Stimulated activated naive CD8-positive, alpha-beta T cell treated with anti-CD3 and anti-CD28 coated beads, Interleukin-15, amount 100 ng/mL, for 72 hours (primary cell): Measurements from ENCODE around the gene SOBP.

Source experiments
- ATAC-seq: fragments of 150-1000 bp; cut with Tn5 transposase; 2 replicates; pipeline ENCODE4 v1.10.0; 2021; ENCODE audit warnings: mild to moderate bottlenecking, moderate library complexity
- DNase-seq, 2 donors: peaks; one replicate each; pipeline ENCODE4 v3.0.0; 2021 to 2022
- H3K27ac Mint-ChIP-seq, 2 donors: one replicate each; pipeline ENCODE4 v1.8.0; 2022; ENCODE audit warnings: mild to moderate bottlenecking in 2 of 2, mixed read lengths in 2 of 2, moderate library complexity in 2 of 2
- H3K27me3 Mint-ChIP-seq: one replicate; pipeline ENCODE4 v1.8.0; 2022; ENCODE audit warnings: mixed read lengths
- H3K4me1 Mint-ChIP-seq: one replicate; pipeline ENCODE4 v1.8.0; 2022; ENCODE audit warnings: mild to moderate bottlenecking, mixed read lengths
- H3K4me3 Mint-ChIP-seq, 2 donors: one replicate each; pipeline ENCODE4 v1.8.0; 2022; ENCODE audit warnings: mild to moderate bottlenecking in 2 of 2, mixed read lengths in 2 of 2, moderate library complexity in 1 of 2
- H3K9me3 Mint-ChIP-seq, 2 donors: one replicate each; pipeline ENCODE4 v1.8.0; 2022; ENCODE audit warnings: mixed read lengths in 2 of 2

Gene SOBP

DNA sequence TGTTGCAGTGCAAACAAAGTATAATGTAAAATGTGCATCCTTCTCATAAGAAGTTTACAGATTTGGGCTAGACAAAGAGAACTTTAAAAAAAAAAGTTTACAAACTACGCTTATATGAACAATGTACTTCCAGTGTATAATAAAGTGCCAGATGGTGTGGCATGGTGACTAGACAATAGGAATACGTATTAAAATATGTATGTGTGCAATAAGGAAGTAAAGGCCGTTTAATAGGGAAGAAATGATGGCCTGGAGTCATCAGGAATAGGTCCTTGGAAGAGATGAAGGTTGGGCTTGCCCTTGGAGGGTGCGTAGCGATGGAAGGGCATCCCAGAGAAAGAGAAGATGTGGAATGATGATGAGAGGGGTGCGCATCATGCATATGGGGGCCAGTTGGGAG, 108.2 kb downstream of the SOBP start:
- no peak for ATAC-seq
- Mint-ChIP-seq H3K27ac (no peak overlapping the region), H3K27me3 (peaks cover 18% of the 10 kb centered on the region), H3K9me3 (no peaks in the 10 kb centered on the region), H3K4me3 (no peak overlapping the region), H3K4me1 (no peaks in the 10 kb centered on the region)
- no peak for DNase-seq

DNA sequence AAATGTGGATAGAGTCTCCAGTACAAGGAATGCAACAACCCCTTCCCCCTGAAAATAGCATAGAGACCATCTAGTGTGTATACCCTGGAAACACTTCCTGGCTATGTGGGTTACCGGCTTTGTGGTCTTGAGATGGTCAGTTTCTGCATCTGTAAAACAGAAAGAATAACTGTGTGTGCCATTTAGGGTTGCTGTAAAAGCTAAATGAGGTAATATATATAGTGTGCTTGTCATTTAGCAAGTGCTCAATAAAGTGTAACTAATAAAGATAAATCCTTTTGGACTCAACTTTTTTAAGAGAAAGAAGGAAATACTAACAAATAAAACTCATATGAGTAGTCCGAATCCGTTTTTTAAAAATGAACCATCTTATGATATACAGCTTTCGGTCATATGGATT, 109.1 kb downstream of the SOBP start:
- Mint-ChIP-seq H3K9me3 (no peaks in the 10 kb centered on the region), H3K27me3 (peaks cover 18% of the 10 kb centered on the region), H3K4me3 (no peak overlapping the region), H3K4me1 (no peaks in the 10 kb centered on the region), H3K27ac (no peak overlapping the region)
- ATAC-seq (no peak), DNase-seq (no peak)

DNA sequence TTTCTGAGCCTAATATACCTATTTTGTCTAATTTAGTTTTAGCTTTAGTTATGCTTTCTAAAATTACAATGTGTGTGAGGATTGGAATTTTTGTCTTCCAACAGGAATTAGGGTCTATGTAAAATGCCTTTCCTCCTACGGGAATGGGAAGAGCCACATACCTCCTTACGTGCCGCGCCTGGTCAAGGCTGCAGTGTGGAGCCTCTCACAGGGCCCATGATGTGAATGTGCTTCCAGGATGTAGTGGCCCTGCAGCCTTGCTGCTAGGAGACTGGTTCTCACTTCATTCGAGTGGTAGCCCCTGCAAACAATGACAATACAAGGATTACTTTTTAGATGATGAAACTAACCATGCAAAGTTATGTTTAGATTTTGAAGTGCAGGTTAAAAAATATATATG, 110.2 kb downstream of the SOBP start:
- peaks cover 18% of the 10 kb centered on the region for H3K27me3 Mint-ChIP-seq
- ATAC-seq (no peak), DNase-seq (no peak)
- no peaks in the 10 kb centered on the region for H3K9me3 Mint-ChIP-seq
- H3K27ac Mint-ChIP-seq: no peak overlapping the region
- H3K4me3 Mint-ChIP-seq: no peak overlapping the region
- no peaks in the 10 kb centered on the region for H3K4me1 Mint-ChIP-seq

DNA sequence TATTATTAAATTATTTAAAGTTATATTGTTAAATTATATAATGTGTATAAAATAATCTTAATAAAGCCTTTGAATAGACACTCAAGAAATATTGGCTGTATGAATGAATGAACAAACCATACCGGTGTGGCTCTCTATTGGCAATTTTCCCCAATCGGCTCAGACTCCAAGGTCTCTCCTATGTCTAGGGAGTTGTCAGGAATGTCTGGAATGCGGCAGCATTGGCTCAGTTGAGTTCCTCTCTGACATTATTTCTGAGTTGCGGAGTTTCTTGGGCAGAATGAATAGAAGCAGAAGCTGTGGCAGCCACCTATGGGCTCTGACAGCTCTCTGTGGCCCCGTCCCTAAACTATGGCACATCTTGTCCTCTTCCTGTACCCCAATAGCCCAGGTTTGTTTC, 111.0 kb downstream of the SOBP start:
- ATAC-seq: no peak
- Mint-ChIP-seq H3K27me3 (peaks cover 18% of the 10 kb centered on the region), H3K4me3 (no peak overlapping the region), H3K27ac (no peak overlapping the region), H3K4me1 (no peaks in the 10 kb centered on the region), H3K9me3 (no peaks in the 10 kb centered on the region)
- no peak for DNase-seq

DNA sequence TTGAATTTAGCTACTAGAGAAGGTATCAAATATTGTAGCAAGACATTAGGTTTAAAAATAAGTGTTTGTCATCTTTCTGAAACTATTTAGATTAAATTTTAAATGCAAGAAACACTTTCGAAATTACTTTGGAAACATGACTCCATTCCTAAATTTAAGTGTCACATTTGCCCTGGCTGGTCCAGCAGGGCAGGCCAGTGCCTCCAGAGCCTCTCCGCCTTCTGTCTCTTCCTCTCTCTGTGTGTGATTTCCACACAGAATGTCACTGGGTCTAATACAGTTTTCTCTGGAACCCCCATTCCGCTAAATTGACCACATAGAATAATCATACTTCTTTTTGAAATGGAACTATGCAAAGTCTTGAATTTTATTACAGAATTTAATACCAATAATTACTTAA, 111.5 kb downstream of the SOBP start:
- DNase-seq: no peak
- ATAC-seq: no peak
- Mint-ChIP-seq H3K27ac (no peak overlapping the region), H3K4me1 (no peaks in the 10 kb centered on the region), H3K4me3 (no peak overlapping the region), H3K9me3 (no peaks in the 10 kb centered on the region), H3K27me3 (peaks cover 18% of the 10 kb centered on the region)

- Mint-ChIP-seq H3K4me1 (no peaks in the 10 kb centered on the region), H3K27me3 (peaks cover 18% of the 10 kb centered on the region), H3K27ac (no peak overlapping the region), H3K4me3 (no peak overlapping the region), H3K9me3 (no peaks in the 10 kb centered on the region)
- DNase-seq (no peak), ATAC-seq (no peak)
Measured at GRCh38 chr6:107602321-107603005, 112.5 kb downstream of the SOBP start.

GRCh38 chr6:107603006-107603370, 113.1 kb downstream of the SOBP start:
- Mint-ChIP-seq H3K9me3 (no peaks in the 10 kb centered on the region), H3K4me1 (no peaks in the 10 kb centered on the region), H3K27me3 (peaks cover 15% of the 10 kb centered on the region), H3K4me3 (no peak overlapping the region), H3K27ac (no peak overlapping the region)
- ATAC-seq: no peak
- no peak for DNase-seq

DNA sequence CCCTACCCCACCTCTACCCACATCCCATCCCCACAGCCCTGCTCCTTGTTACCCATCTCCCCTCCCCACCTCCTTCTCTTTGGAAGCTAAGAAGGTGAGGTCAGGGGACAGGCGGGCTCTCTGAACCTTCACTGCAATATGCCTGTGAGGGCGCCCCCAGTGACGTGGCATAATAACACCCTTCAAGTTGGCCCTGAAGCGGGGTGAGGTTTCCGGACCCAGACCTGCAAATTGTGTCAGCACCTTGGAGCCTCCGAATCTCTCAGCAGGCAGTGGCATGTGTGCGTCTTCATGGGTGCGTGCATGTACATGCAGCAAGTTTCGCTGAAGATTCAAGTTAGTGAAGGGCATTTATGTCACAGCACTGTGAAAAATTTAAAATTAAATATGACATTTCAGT, 114.6 kb downstream of the SOBP start:
- H3K4me1 Mint-ChIP-seq: no peaks in the 10 kb centered on the region
- DNase-seq: no peak
- no peak for ATAC-seq
- H3K27ac Mint-ChIP-seq: no peak overlapping the region
- peaks cover 6% of the 10 kb centered on the region for H3K27me3 Mint-ChIP-seq
- no peaks in the 10 kb centered on the region for H3K9me3 Mint-ChIP-seq
- no peak overlapping the region for H3K4me3 Mint-ChIP-seq

GRCh38 chr6:107606407-107606806, 116.5 kb downstream of the SOBP start:
- peaks cover 6% of the 10 kb centered on the region for H3K27me3 Mint-ChIP-seq
- H3K9me3 Mint-ChIP-seq: no peaks in the 10 kb centered on the region
- no peak for DNase-seq
- H3K4me3 Mint-ChIP-seq: no peak overlapping the region
- no peaks in the 10 kb centered on the region for H3K4me1 Mint-ChIP-seq
- no peak for ATAC-seq
- no peak overlapping the region for H3K27ac Mint-ChIP-seq

DNA sequence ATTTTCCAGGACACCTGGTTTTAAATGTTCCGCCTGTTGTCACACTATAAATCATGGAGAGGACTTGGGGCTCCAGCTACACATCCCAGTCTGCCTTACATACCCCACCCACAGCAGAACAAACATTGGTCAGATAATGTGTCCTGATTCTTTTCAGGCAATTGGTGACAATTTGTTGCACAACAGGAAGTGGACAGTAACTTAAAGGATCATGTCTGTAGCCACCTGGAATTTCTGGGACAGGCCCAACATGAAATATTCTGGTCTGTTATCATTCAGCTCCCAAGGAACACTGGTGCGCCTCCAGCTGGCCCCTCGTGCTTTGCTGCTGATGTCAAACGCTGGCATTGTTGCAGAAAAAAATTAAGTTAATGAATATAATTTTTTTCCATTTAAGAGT, 117.2 kb downstream of the SOBP start:
- Mint-ChIP-seq H3K27me3 (peaks cover 5% of the 10 kb centered on the region), H3K9me3 (no peaks in the 10 kb centered on the region), H3K4me1 (no peaks in the 10 kb centered on the region), H3K4me3 (no peak overlapping the region), H3K27ac (no peak overlapping the region)
- ATAC-seq: no peak
- DNase-seq: no peak

DNA sequence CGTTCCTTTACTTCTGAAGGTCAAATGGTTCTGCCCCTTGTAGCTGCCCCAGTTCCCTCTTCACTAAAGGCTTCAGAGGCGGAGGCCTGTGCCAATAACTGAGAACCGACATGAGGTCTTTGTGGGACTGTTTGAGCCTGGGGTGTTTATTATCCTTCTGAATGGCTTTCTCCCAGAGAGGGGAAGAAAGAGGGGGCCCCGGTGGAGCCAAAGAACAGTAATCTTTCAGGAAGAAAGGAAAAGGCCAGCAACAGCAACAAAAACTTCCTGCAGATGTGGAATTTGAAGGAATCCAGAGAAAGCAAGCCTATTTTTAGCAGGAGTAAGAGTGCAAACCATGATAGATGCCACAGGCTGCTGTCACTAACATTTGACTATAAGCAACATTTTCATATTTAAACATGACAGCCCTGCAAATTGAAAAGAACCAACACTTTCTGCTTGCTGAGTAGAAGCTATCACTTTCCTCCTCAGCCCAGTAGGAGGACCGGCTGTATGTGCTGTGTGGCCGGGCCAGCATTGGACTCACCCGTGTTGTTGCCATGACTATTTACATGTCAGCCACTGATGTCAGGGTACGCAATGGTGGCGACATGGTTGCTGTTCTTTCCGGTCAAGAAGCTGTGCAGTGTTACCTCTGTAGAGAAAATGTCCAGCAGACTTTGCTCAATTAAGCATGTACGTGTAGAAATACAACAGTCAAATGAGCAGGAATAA, 121.3 kb downstream of the SOBP start:
- H3K27me3 Mint-ChIP-seq: no peaks in the 10 kb centered on the region

DNA sequence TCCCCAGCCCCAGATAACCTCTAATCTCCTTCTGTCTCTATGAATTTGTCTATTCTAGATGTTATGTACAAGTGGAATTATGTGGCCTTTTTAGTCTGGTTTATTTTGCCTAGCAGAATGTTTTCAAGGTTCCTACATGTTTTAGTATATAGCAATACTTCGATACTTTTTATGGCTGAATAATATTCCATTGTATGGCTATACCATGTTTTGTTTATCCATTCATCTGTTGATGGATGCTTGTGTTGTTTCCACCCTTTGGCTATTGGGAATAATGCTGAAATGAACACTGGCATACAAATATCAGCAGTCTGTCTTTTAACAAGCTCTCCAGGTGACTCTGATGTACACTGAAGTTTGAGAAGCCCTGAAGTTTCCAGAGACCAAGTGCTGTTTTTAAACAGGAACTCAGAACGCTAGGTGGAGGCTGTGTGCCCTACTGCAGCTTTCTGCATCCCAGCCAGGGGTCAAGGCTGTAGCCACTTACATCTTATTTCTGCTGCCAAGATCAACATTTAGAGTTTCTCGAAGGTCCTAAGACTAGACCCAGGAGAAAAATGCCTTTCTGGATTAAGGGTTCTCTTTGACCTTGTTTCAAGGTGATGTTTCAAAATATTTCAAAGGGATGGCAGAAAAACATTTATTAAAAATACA, 123.0 kb downstream of the SOBP start:
- Mint-ChIP-seq H3K4me3 (no peak overlapping the region), H3K27me3 (no peaks in the 10 kb centered on the region), H3K4me1 (no peaks in the 10 kb centered on the region), H3K9me3 (no peaks in the 10 kb centered on the region), H3K27ac (no peak overlapping the region)
- DNase-seq (no peak), ATAC-seq (no peak)

More for the DNA sequence above, 121.3 kb downstream of the SOBP start:
- ATAC-seq: no peak
- no peak for DNase-seq
- no peak overlapping the region for H3K4me3 Mint-ChIP-seq
- H3K9me3 Mint-ChIP-seq: no peaks in the 10 kb centered on the region
- H3K27ac Mint-ChIP-seq: no peak overlapping the region
- H3K4me1 Mint-ChIP-seq: no peaks in the 10 kb centered on the region

DNA sequence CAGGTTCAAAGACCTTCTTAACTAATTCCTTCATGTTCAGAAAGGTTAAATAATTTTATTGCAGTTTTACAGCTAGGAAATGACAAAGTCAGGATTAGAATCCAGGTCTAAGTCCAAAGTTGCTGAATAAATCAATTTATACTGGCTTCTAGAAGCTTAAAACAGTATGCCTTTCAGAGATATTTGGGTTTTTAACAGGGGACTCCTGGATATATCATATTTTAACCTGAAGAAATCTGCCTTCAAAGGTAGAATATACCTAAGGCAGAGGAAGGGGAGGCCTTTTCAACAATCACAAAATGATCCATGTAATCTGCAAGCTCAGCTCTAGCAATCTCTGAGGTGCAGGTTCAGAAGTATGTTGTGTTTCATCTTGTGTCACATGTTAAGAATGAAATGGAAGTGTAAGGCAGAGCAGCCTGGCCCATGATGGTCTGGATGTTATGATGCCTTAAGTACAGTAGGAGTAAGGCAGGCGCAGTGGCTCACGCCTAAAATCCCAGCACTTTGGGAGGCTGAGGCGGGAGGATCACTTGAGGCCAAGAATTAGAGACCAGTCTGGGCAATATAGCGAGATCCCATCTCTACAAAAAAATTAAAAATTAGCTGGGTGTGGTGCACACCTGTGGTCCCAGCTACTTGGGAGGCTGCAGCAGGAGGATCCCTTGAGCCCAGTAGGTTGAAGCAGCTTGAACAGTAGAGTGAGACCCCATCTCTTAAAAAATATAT, 123.9 kb downstream of the SOBP start:
- Mint-ChIP-seq H3K4me1 (peaks cover 8% of the 10 kb centered on the region), H3K9me3 (no peaks in the 10 kb centered on the region), H3K27me3 (no peaks in the 10 kb centered on the region), H3K27ac (no peak overlapping the region), H3K4me3 (no peak overlapping the region)
- DNase-seq (no peak), ATAC-seq (no peak)

DNA sequence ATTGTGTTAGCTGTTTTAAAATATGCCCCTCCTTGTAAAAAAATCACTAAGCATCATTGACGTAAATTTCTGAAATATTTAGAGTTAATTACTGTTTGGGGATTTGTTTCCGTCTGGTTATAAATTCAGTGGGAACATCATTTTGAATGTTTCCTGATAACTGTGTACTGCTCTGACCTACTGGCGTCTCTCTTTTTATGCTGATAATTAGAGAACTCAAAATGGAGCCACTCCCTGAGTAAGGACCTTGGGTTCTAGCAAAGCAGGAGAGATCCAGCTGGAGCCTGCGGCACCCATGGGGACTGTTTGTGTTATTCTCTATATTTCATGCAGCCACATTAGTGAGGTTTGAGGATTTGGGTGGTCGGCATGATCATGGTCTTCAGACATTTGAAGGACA, 124.9 kb downstream of the SOBP start:
- DNase-seq (no peak), ATAC-seq (no peak)
- peaks cover 17% of the 10 kb centered on the region for H3K4me1 Mint-ChIP-seq
- H3K27me3 Mint-ChIP-seq: no peaks in the 10 kb centered on the region
- no peak overlapping the region for H3K4me3 Mint-ChIP-seq
- no peaks in the 10 kb centered on the region for H3K9me3 Mint-ChIP-seq
- peak overlapping the region in 1 of 2 donors; percentile 22 for H3K27ac Mint-ChIP-seq

DNA sequence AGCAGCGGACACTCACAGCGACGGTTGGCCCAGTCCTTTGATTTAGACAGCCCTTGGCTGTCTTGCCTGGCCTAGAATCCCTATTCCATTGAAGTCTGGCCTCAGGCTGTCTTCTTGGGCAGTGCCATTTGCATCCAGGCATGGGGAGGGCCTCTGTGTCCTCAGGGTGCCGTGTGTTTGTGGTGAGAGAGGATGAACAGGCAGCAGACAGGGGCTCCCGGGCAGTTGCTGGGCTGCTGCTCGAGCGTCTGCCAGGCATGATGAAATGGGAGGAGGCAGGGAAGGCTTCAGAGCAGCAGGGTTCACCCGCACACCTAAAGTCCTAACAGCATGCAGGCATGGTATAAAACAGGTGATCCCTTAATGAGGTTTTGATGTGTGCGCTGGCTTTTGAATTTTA, 126.9 kb downstream of the SOBP start:
- Mint-ChIP-seq H3K27ac (no peak overlapping the region), H3K4me1 (peaks cover 35% of the 10 kb centered on the region), H3K9me3 (no peaks in the 10 kb centered on the region), H3K27me3 (no peaks in the 10 kb centered on the region), H3K4me3 (no peak overlapping the region)
- DNase-seq: no peak
- ATAC-seq: no peak
